Dendritic cell treated with granulocyte-macrophage colony-stimulating factor and Interleukin-4, amounts not matched to agents 40 ng/mL and 50 ng/mL, for 4 days (primary cell): ENCODE data around the gene XAGE3.
"Not testable (repeated sequence)": the region's sequence is repeated elsewhere in the genome, so short reads cannot be mapped to it uniquely, and the experiment has no call there.

ENCODE experiments used
- H3K27ac Mint-ChIP-seq: one replicate; pipeline ENCODE4 v1.8.0; 2022; ENCODE audit warnings: mild to moderate bottlenecking, mixed read lengths
- H3K27me3 Mint-ChIP-seq: one replicate; pipeline ENCODE4 v1.8.0; 2022; ENCODE audit warnings: mild to moderate bottlenecking, mixed read lengths
- H3K36me3 Mint-ChIP-seq: one replicate; pipeline ENCODE4 v1.8.0; 2022; ENCODE audit warnings: low read depth, mixed read lengths
- H3K4me1 Mint-ChIP-seq: one replicate; pipeline ENCODE4 v1.8.0; 2022; ENCODE audit warnings: low read depth, mixed read lengths
- H3K4me3 Mint-ChIP-seq: one replicate; pipeline ENCODE4 v1.8.0; 2022; ENCODE audit warnings: mild to moderate bottlenecking, moderate library complexity, mixed read lengths
- H3K9me3 Mint-ChIP-seq: one replicate; pipeline ENCODE4 v1.8.0; 2022; ENCODE audit warnings: mixed read lengths
- intact Hi-C: fragments of 100-400 bp; cut with micrococcal nuclease; formaldehyde crosslinking; loops from one replicate; pipeline ENCODE4 v1.15.0; 2022

The XAGE3 gene

GRCh38 chrX:52867610-52868348 is at the start of gene XAGE3:
Gene XAGE3 (minus strand): TSS chrX:52868083. CDS start chrX:52867133, 950 bp downstream.
- intact Hi-C loops, result no loop called here
- no peaks in the 10 kb centered on the region for H3K4me1 Mint-ChIP-seq

GRCh38 chrX:52914704-52915103 is 46.8 kb upstream of the XAGE3 start:
- H3K4me1 Mint-ChIP-seq, H3K27me3 Mint-ChIP-seq, H3K4me3 Mint-ChIP-seq, intact Hi-C loops, H3K27ac Mint-ChIP-seq, H3K9me3 Mint-ChIP-seq, H3K36me3 Mint-ChIP-seq: not testable (repeated sequence)

More at GRCh38 chrX:52867610-52868348, at the start of gene XAGE3:
- H3K27ac Mint-ChIP-seq, result no peak within 1 kb of the TSS
- peaks cover 2% of the 10 kb centered on the region for H3K27me3 Mint-ChIP-seq
- no peak within 1 kb of the TSS for H3K4me3 Mint-ChIP-seq
- H3K36me3 Mint-ChIP-seq, result no peaks in the 10 kb centered on the region
- no peaks in the 10 kb centered on the region for H3K9me3 Mint-ChIP-seq

GRCh38 chrX:52913681-52914080 is 45.8 kb upstream of the XAGE3 start:
- H3K4me1 Mint-ChIP-seq, H3K9me3 Mint-ChIP-seq, H3K27me3 Mint-ChIP-seq, H3K4me3 Mint-ChIP-seq, H3K36me3 Mint-ChIP-seq, intact Hi-C loops, H3K27ac Mint-ChIP-seq: not testable (repeated sequence)

- H3K4me3 Mint-ChIP-seq, H3K27ac Mint-ChIP-seq, H3K36me3 Mint-ChIP-seq, H3K27me3 Mint-ChIP-seq, intact Hi-C loops, H3K9me3 Mint-ChIP-seq, H3K4me1 Mint-ChIP-seq: not testable (repeated sequence)
Observed at GRCh38 chrX:52909313-52909969, 41.6 kb upstream of the XAGE3 start.

- H3K27me3 Mint-ChIP-seq, H3K4me1 Mint-ChIP-seq, H3K36me3 Mint-ChIP-seq, H3K9me3 Mint-ChIP-seq, intact Hi-C loops, H3K4me3 Mint-ChIP-seq, H3K27ac Mint-ChIP-seq: not testable (repeated sequence)
Observed at GRCh38 chrX:52907900-52908299, 40.0 kb upstream of the XAGE3 start.

- H3K4me1 Mint-ChIP-seq, H3K27me3 Mint-ChIP-seq, intact Hi-C loops, H3K9me3 Mint-ChIP-seq, H3K36me3 Mint-ChIP-seq, H3K27ac Mint-ChIP-seq, H3K4me3 Mint-ChIP-seq: not testable (repeated sequence)
Observed at GRCh38 chrX:52907137-52907536, 39.3 kb upstream of the XAGE3 start.

- H3K27me3 Mint-ChIP-seq, H3K27ac Mint-ChIP-seq, H3K9me3 Mint-ChIP-seq, H3K4me1 Mint-ChIP-seq, H3K4me3 Mint-ChIP-seq, intact Hi-C loops, H3K36me3 Mint-ChIP-seq: not testable (repeated sequence)
Observed at GRCh38 chrX:52906072-52906471, 38.2 kb upstream of the XAGE3 start.

GRCh38 chrX:52905531-52905930 is 37.6 kb upstream of the XAGE3 start:
- H3K4me3 Mint-ChIP-seq, H3K27me3 Mint-ChIP-seq, H3K36me3 Mint-ChIP-seq, intact Hi-C loops, H3K27ac Mint-ChIP-seq, H3K9me3 Mint-ChIP-seq, H3K4me1 Mint-ChIP-seq: not testable (repeated sequence)

- intact Hi-C loops, H3K27me3 Mint-ChIP-seq, H3K4me1 Mint-ChIP-seq, H3K27ac Mint-ChIP-seq, H3K9me3 Mint-ChIP-seq, H3K4me3 Mint-ChIP-seq, H3K36me3 Mint-ChIP-seq: not testable (repeated sequence)
Observed at GRCh38 chrX:52896855-52897709, 29.2 kb upstream of the XAGE3 start, which contains the start of gene FAM156B. Gene FAM156B (plus strand): TSS chrX:52897330. CDS start chrX:52907226, 9,896 bp downstream.

- H3K36me3 Mint-ChIP-seq, H3K27me3 Mint-ChIP-seq, H3K4me1 Mint-ChIP-seq, H3K9me3 Mint-ChIP-seq, H3K4me3 Mint-ChIP-seq, H3K27ac Mint-ChIP-seq, intact Hi-C loops: not testable (repeated sequence)
Observed at GRCh38 chrX:52896438-52896837, 28.6 kb upstream of the XAGE3 start.

GRCh38 chrX:52888090-52888489 is 20.2 kb upstream of the XAGE3 start:
- intact Hi-C loops, H3K27me3 Mint-ChIP-seq, H3K9me3 Mint-ChIP-seq: not testable (repeated sequence)

GRCh38 chrX:52887459-52887858 is 19.6 kb upstream of the XAGE3 start:
- intact Hi-C loops, H3K4me3 Mint-ChIP-seq, H3K9me3 Mint-ChIP-seq, H3K36me3 Mint-ChIP-seq, H3K27me3 Mint-ChIP-seq, H3K4me1 Mint-ChIP-seq, H3K27ac Mint-ChIP-seq: not testable (repeated sequence)

More at GRCh38 chrX:52888090-52888489, 20.2 kb upstream of the XAGE3 start:
- not testable (repeated sequence) for H3K27ac Mint-ChIP-seq, H3K36me3 Mint-ChIP-seq, H3K4me1 Mint-ChIP-seq, H3K4me3 Mint-ChIP-seq

- H3K9me3 Mint-ChIP-seq, H3K36me3 Mint-ChIP-seq, H3K4me1 Mint-ChIP-seq, H3K27ac Mint-ChIP-seq, H3K4me3 Mint-ChIP-seq, H3K27me3 Mint-ChIP-seq, intact Hi-C loops: not testable (repeated sequence)
Observed at GRCh38 chrX:52876386-52876785, 8.5 kb upstream of the XAGE3 start.

GRCh38 chrX:52875436-52875835 is 7.6 kb upstream of the XAGE3 start:
- H3K4me1 Mint-ChIP-seq, H3K27ac Mint-ChIP-seq, intact Hi-C loops, H3K9me3 Mint-ChIP-seq, H3K4me3 Mint-ChIP-seq, H3K27me3 Mint-ChIP-seq, H3K36me3 Mint-ChIP-seq: not testable (repeated sequence)
